Stimulated activated CD4-positive, alpha-beta T cell treated with anti-CD3 and anti-CD28 coated beads, TNF-alpha, amount 100 ng/mL, for 24 hours (primary cell): ENCODE results near the gene SEC14L5.

Experiments
- DNase-seq, 3 experiments: peaks; one replicate each; pipeline ENCODE4 v3.0.0-alpha.2; 2020; ENCODE audit warnings: low read depth in 3 of 3

Gene SEC14L5

GRCh38 chr16:5011637-5012036 lies 53.5 kb downstream of the SEC14L5 start:
- no peak for DNase-seq

- DNase-seq, result no peak
Measured at GRCh38 chr16:5012887-5013286, 54.8 kb downstream of the SEC14L5 start.

GRCh38 chr16:5015351-5015750 lies 57.2 kb downstream of the SEC14L5 start:
- DNase-seq, result no peak

- DNase-seq, result no peak
Measured at GRCh38 chr16:5015887-5016286, 57.8 kb downstream of the SEC14L5 start.

GRCh38 chr16:5016967-5017677 lies 59.0 kb downstream of the SEC14L5 start:
- no peak for DNase-seq

- no peak for DNase-seq
Measured at GRCh38 chr16:5017678-5017969, 59.5 kb downstream of the SEC14L5 start.

GRCh38 chr16:5018793-5019192 lies 60.7 kb downstream of the SEC14L5 start:
- no peak for DNase-seq

- DNase-seq, result no peak
Measured at GRCh38 chr16:5019775-5020174, 61.6 kb downstream of the SEC14L5 start.

- DNase-seq, result no peak
Measured at GRCh38 chr16:5020551-5020950, 62.4 kb downstream of the SEC14L5 start.

GRCh38 chr16:5022521-5022920 lies 64.4 kb downstream of the SEC14L5 start:
- DNase-seq, result no peak

GRCh38 chr16:5024632-5025031 lies 66.5 kb downstream of the SEC14L5 start:
- DNase-seq, result no peak

- no peak for DNase-seq
Measured at GRCh38 chr16:5025171-5025632, 67.1 kb downstream of the SEC14L5 start.

GRCh38 chr16:5026664-5027063 lies 68.5 kb downstream of the SEC14L5 start:
- DNase-seq, result no peak

- DNase-seq, result no peak
Measured at GRCh38 chr16:5027086-5027485, 69.0 kb downstream of the SEC14L5 start.

- no peak for DNase-seq
Measured at GRCh38 chr16:5027575-5028235, 69.6 kb downstream of the SEC14L5 start.

GRCh38 chr16:5028950-5029475 lies 70.9 kb downstream of the SEC14L5 start:
- no peak for DNase-seq

- DNase-seq, result no peak
Measured at GRCh38 chr16:5030251-5030870, 72.2 kb downstream of the SEC14L5 start.

- DNase-seq, result no peak
Measured at GRCh38 chr16:5031601-5032000, 73.5 kb downstream of the SEC14L5 start.

- DNase-seq, result no peak
Measured at GRCh38 chr16:5032748-5033167, 74.6 kb downstream of the SEC14L5 start.

- DNase-seq, result peak; percentile 75 to 80 (median 75)
Measured at GRCh38 chr16:5033256-5034166, 75.4 kb downstream of the SEC14L5 start, which contains the start of gene NAGPA. Gene NAGPA, minus strand, starts transcription at chr16:5033935. Its CDS starts 21 bp downstream, at chr16:5033914.

- no peak for DNase-seq
Measured at GRCh38 chr16:5034167-5034523, 76.0 kb downstream of the SEC14L5 start.

- no peak for DNase-seq
Measured at GRCh38 chr16:5035909-5036227, 77.7 kb downstream of the SEC14L5 start.
